WERI-Rb-1 (cell line): ENCODE measurements around the gene YEATS2.
A peak's percentile ranks its signal among the peaks of the same experiment; 100 is the strongest.

ENCODE experiments used
- DNase-seq: peaks from one replicate; pipeline ENCODE4 v3.0.0-alpha.2; 2020
- H3K27ac ChIP-seq: fragments of 250-450 bp; sonication (Bioruptor Pico); 2 replicates; pipeline ENCODE4 v1.5.1; 2020; ENCODE audit warnings: mild to moderate bottlenecking, moderate library complexity
- H3K27me3 ChIP-seq: fragments of 250-450 bp; sonication (Bioruptor Pico); 2 replicates; pipeline ENCODE4 v1.5.1; 2021; ENCODE audit warnings: mild to moderate bottlenecking, low read depth, moderate library complexity; ENCODE audit not compliant: insufficient read depth, severe bottlenecking
- H3K36me3 ChIP-seq: fragments of 250-450 bp; sonication (Bioruptor Pico); 2 replicates; pipeline ENCODE4 v1.5.1; 2020; ENCODE audit warnings: mild to moderate bottlenecking, moderate library complexity
- H3K4me3 ChIP-seq: 2 replicates; pipeline ENCODE4 v1.5.1; 2011; ENCODE audit warnings: low read depth, mild to moderate bottlenecking, control low read depth, low read length
- H3K9me3 ChIP-seq: fragments of 250-450 bp; sonication (Bioruptor Pico); 2 replicates; pipeline ENCODE4 v1.5.1; 2021; ENCODE audit warnings: mild to moderate bottlenecking, moderate library complexity; ENCODE audit not compliant: severe bottlenecking
- TF ChIP-seq, protein P1 (sequence below): IDR thresholded peaks from 2 replicates; pipeline ENCODE4 v1.5.1; 2011; ENCODE audit warnings: low read depth, mild to moderate bottlenecking, control low read depth, inconsistent platforms, low read length

The YEATS2 gene

GRCh38 chr3:183697610-183698317 lies at the start of gene YEATS2:
Gene YEATS2 (plus strand): TSS chr3:183697797. CDS start chr3:183715163, 17,366 bp downstream.
- Histone ChIP-seq H3K27ac (peak within 1 kb of the TSS; percentile 99), H3K27me3 (no peaks in the 10 kb centered on the region), H3K9me3 (no peaks in the 10 kb centered on the region), H3K4me3 (peak within 1 kb of the TSS; percentile 97), H3K36me3 (peaks cover 20% of the 10 kb centered on the region)
- peak; percentile 66 for DNase-seq
- TF ChIP-seq, protein P1, sequence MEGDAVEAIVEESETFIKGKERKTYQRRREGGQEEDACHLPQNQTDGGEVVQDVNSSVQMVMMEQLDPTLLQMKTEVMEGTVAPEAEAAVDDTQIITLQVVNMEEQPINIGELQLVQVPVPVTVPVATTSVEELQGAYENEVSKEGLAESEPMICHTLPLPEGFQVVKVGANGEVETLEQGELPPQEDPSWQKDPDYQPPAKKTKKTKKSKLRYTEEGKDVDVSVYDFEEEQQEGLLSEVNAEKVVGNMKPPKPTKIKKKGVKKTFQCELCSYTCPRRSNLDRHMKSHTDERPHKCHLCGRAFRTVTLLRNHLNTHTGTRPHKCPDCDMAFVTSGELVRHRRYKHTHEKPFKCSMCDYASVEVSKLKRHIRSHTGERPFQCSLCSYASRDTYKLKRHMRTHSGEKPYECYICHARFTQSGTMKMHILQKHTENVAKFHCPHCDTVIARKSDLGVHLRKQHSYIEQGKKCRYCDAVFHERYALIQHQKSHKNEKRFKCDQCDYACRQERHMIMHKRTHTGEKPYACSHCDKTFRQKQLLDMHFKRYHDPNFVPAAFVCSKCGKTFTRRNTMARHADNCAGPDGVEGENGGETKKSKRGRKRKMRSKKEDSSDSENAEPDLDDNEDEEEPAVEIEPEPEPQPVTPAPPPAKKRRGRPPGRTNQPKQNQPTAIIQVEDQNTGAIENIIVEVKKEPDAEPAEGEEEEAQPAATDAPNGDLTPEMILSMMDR, result no peak

DNA sequence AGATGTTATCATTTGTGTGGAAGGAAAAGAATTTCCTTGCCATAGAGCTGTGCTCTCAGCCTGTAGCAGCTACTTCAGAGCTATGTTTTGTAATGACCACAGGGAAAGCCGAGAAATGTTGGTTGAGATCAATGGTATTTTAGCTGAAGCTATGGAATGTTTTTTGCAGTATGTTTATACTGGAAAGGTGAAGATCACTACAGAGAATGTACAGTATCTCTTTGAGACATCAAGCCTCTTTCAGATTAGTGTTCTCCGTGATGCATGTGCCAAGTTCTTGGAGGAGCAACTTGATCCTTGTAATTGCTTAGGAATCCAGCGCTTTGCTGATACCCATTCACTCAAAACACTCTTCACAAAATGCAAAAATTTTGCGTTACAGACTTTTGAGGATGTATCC lies 47.0 kb upstream of the YEATS2 start:
- DNase-seq, result no peak
- TF ChIP-seq, protein P1, result no peak
- peaks cover 12% of the 10 kb centered on the region for H3K9me3 ChIP-seq
- H3K4me3 ChIP-seq, result no peak overlapping the region
- no peak overlapping the region for H3K27ac ChIP-seq
- H3K27me3 ChIP-seq, result no peaks in the 10 kb centered on the region
- H3K36me3 ChIP-seq, result peaks cover 35% of the 10 kb centered on the region

- no peak overlapping the region for H3K27ac ChIP-seq
- TF ChIP-seq, protein P1, result no peak
- H3K9me3 ChIP-seq, result peaks cover 12% of the 10 kb centered on the region
- H3K27me3 ChIP-seq, result no peaks in the 10 kb centered on the region
- H3K4me3 ChIP-seq, result no peak overlapping the region
- H3K36me3 ChIP-seq, result peaks cover 42% of the 10 kb centered on the region
- no peak for DNase-seq
These were observed 44.2 kb upstream of the YEATS2 start for GRCh38 chr3:183653209-183654064.

DNA sequence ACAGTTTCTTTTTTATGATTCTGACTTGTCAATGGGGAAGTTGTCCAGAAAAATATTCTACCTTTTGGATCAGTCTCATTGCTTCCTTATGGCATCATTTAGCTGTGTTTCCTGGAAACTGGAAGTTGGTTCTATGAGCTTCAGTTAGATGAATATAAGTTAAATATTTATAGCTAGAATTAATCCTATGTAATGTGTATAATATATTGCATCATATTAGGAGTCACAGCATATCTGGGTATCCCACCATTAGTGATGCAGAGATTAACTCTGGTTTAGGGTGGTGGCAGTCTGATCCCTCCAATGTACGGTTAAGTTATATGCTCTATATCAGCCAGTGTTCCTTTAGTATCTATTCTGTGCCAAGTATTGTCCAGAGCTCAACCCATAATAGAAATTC lies 42.9 kb upstream of the YEATS2 start:
- Histone ChIP-seq H3K36me3 (peaks cover 45% of the 10 kb centered on the region), H3K9me3 (peaks cover 12% of the 10 kb centered on the region), H3K27me3 (no peaks in the 10 kb centered on the region), H3K4me3 (no peak overlapping the region), H3K27ac (no peak overlapping the region)
- TF ChIP-seq, protein P1, result no peak
- no peak for DNase-seq

DNA sequence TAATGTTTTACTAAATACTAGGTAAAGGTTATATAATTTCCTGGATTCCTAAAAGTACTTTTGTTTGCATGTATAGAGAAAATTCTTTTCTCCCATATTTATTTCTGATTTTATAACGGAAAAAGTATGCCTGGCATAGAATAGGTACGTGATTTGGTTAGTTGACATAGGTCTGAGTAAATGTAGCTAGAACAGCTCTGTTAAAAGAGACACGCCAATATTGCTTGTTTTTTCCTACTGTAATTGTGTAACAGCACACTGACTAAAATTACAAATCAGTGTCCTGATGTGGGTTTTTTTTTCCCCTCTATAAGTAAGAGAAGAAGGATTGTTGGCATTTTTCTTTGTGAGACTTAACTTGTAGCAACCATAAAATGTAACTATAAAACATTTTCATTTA lies 35.5 kb upstream of the YEATS2 start:
- peaks cover under 1% of the 10 kb centered on the region for H3K9me3 ChIP-seq
- TF ChIP-seq, protein P1, result no peak
- no peak for DNase-seq
- H3K4me3 ChIP-seq, result no peak overlapping the region
- H3K27me3 ChIP-seq, result no peaks in the 10 kb centered on the region
- peaks cover 38% of the 10 kb centered on the region for H3K36me3 ChIP-seq
- no peak overlapping the region for H3K27ac ChIP-seq
